Measurements from ENCODE around the gene SLCO2A1.

- no peak for TF ChIP-seq CTCF (IDR thresholded peaks at IDR 0.05)
- no peak for TF ChIP-seq POLR2A (IDR thresholded peaks at IDR 0.05)
Measured at GRCh38 chr3:133937756-133938601, 91.7 kb downstream of the SLCO2A1 start.

Data from breast epithelium (tissue), 3 donors.